Neuronal stem cell (in vitro differentiated cells): Measurements from ENCODE around the gene CMSS1.

Experiments
- DNase-seq: peaks from one replicate; pipeline ENCODE4 v3.0.0-alpha.2; 2013; ENCODE audit warnings: low spot score
- H2AFZ ChIP-seq: one replicate; pipeline ENCODE4 v1.6.1; 2013; ENCODE audit warnings: mild to moderate bottlenecking, low read length, inconsistent platforms
- H2AK5ac ChIP-seq: 2 replicates; pipeline ENCODE4 v1.6.1; 2013; ENCODE audit warnings: low read depth, mild to moderate bottlenecking, inconsistent platforms, low read length, moderate library complexity, mixed read lengths
- H2BK120ac ChIP-seq: 2 replicates; pipeline ENCODE4 v1.6.1; 2013; ENCODE audit warnings: low read depth, mild to moderate bottlenecking, inconsistent platforms, low read length, moderate library complexity, mixed read lengths
- H2BK12ac ChIP-seq: one replicate; pipeline ENCODE4 v1.6.1; 2013; ENCODE audit warnings: low read length, inconsistent platforms
- H2BK15ac ChIP-seq: 2 replicates; pipeline ENCODE4 v1.6.1; 2013; ENCODE audit warnings: mild to moderate bottlenecking, low read length, inconsistent platforms, mixed read lengths
- H2BK5ac ChIP-seq: one replicate; pipeline ENCODE4 v1.6.1; 2013; ENCODE audit warnings: inconsistent platforms, mild to moderate bottlenecking, low read length, moderate library complexity
- H3K14ac ChIP-seq: one replicate; pipeline ENCODE4 v1.6.1; 2013; ENCODE audit warnings: low read length, inconsistent platforms
- H3K18ac ChIP-seq: 2 replicates; pipeline ENCODE4 v1.6.1; 2013; ENCODE audit warnings: low read length, inconsistent platforms
- H3K23ac ChIP-seq: 2 replicates; pipeline ENCODE4 v1.6.1; 2013; ENCODE audit warnings: low read depth, mild to moderate bottlenecking, mixed read lengths, low read length, inconsistent platforms; ENCODE audit not compliant: poor library complexity
- H3K27ac ChIP-seq: replicated peaks from 3 replicates; pipeline ENCODE4 v1.5.1; 2013; ENCODE audit warnings: low read length, inconsistent platforms
- H3K27me3 ChIP-seq, 3 experiments: 2 replicates each; pipeline ENCODE4 v1.6.1; 2013; ENCODE audit warnings: low read length in 3 of 3, mild to moderate bottlenecking in 2 of 3, inconsistent platforms in 1 of 3, low read depth in 1 of 3, mixed read lengths in 1 of 3, moderate library complexity in 1 of 3; ENCODE audit not compliant: control insufficient read depth in 3 of 3, insufficient read depth in 3 of 3
- H3K36me3 ChIP-seq, 2 donors: replicated peaks in 1 of 2; 2 replicates each; pipeline ENCODE4 v1.6.1; 2013; ENCODE audit warnings: low read length in 2 of 2; ENCODE audit not compliant: control insufficient read depth in 2 of 2, insufficient read depth in 2 of 2
- H3K4ac ChIP-seq: 2 replicates; pipeline ENCODE4 v1.6.1; 2013; ENCODE audit warnings: inconsistent platforms, mild to moderate bottlenecking, low read length, moderate library complexity
- H3K4me1 ChIP-seq, 2 donors: 1 replicate in 1 of 2; 2 replicates in 1 of 2; pipeline ENCODE4 v1.6.1; 2013; ENCODE audit warnings: low read length in 2 of 2, low read depth in 1 of 2; ENCODE audit not compliant: control insufficient read depth in 2 of 2, insufficient read depth in 1 of 2
- H3K4me2 ChIP-seq: one replicate; pipeline ENCODE4 v1.6.1; 2013; ENCODE audit warnings: mild to moderate bottlenecking, low read length, inconsistent platforms; ENCODE audit not compliant: insufficient read depth, poor library complexity, severe bottlenecking
- H3K4me3 ChIP-seq, 2 donors: 2 replicates each; pipeline ENCODE4 v1.5.1; 2013; ENCODE audit warnings: low read length in 2 of 2, mild to moderate bottlenecking in 2 of 2, inconsistent platforms in 1 of 2, moderate library complexity in 1 of 2
- H3K79me1 ChIP-seq: one replicate; pipeline ENCODE4 v1.6.1; 2013; ENCODE audit warnings: low read depth, mild to moderate bottlenecking, inconsistent platforms, low read length, moderate library complexity
- H3K9ac ChIP-seq: one replicate; pipeline ENCODE4 v1.6.1; 2013; ENCODE audit warnings: mild to moderate bottlenecking, low read depth, low read length, inconsistent platforms; ENCODE audit not compliant: poor library complexity
- H3K9me3 ChIP-seq, 2 donors: replicated peaks in 1 of 2; 2 replicates each; pipeline versions ENCODE3 to v1.6.1; 2013; ENCODE audit warnings: low read length in 2 of 2, mild to moderate bottlenecking in 2 of 2, inconsistent platforms in 1 of 2, low read depth in 1 of 2, mixed read lengths in 1 of 2, moderate library complexity in 1 of 2; ENCODE audit not compliant: control insufficient read depth in 2 of 2, insufficient read depth in 1 of 2
- H4K8ac ChIP-seq: one replicate; pipeline ENCODE4 v1.6.1; 2013; ENCODE audit warnings: low read depth, mild to moderate bottlenecking, inconsistent platforms, low read length, moderate library complexity
- H4K91ac ChIP-seq: one replicate; pipeline ENCODE4 v1.6.1; 2013; ENCODE audit warnings: low read length, low read depth, mild to moderate bottlenecking, inconsistent platforms; ENCODE audit not compliant: poor library complexity
- WGBS, 2 donors: extraction: QIAGEN DNeasy Blood & Tissue Kit; methylation state at CpG; one replicate each; pipeline ENCODE4 v1.1.7; 2013; ENCODE audit warnings: missing lambda C conversion rate in 2 of 2, mixed read lengths in 1 of 2; ENCODE audit not compliant: insufficient read length in 2 of 2, insufficient replicate concordance in 1 of 2; ENCODE audit errors: extremely low coverage in 2 of 2; 5-methylcytosine and 5-hydroxymethylcytosine counted together

CMSS1 gene

DNA sequence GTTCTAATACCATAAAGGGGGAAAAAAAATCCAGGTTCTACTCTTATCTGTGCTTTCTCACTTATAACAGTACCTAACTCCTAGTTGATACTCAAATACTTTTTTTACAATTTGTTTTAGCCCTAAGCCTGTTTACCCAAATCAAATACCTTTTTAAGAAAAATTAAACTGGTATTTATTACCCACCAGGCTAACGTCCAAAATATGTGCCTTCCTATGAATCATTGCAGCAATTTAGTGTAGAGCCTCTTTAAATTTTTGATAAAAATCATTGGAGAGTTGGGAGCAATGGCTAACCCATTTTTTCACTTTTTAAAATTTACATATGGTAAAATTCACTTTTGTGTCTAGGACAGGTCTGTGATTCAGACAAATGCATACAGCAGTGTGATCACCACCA, 268.7 kb downstream of the CMSS1 start:
- H3K18ac ChIP-seq, result no peak overlapping the region
- H3K79me1 ChIP-seq, result no peaks in the 10 kb centered on the region
- H2BK12ac ChIP-seq, result no peak overlapping the region
- peaks cover 7 to 36% of the 10 kb centered on the region in 2 donors for H3K4me1 ChIP-seq
- no peak overlapping the region for H3K27ac ChIP-seq
- H3K9ac ChIP-seq, result no peak overlapping the region
- H3K23ac ChIP-seq, result no peak overlapping the region
- H3K14ac ChIP-seq, result no peak overlapping the region
- H2BK120ac ChIP-seq, result no peak overlapping the region
- no peak for DNase-seq
- no peak overlapping the region for H4K8ac ChIP-seq
- no peak overlapping the region for H2AFZ ChIP-seq
- H3K4me2 ChIP-seq, result no peak overlapping the region
- H4K91ac ChIP-seq, result no peak overlapping the region
- no peak overlapping the region for H3K4me3 ChIP-seq
- no peak overlapping the region for H3K4ac ChIP-seq
- no peak overlapping the region for H2BK5ac ChIP-seq
- no peaks in the 10 kb centered on the region for H3K36me3 ChIP-seq
- H3K9me3 ChIP-seq, result peaks cover 0 to 13% of the 10 kb centered on the region in 2 donors
- no CpG with 5 or more reads among the region's 1 CpG for WGBS, 2 donors
- H2AK5ac ChIP-seq, result no peak overlapping the region
- no peaks in the 10 kb centered on the region for H3K27me3 ChIP-seq
- no peak overlapping the region for H2BK15ac ChIP-seq

DNA sequence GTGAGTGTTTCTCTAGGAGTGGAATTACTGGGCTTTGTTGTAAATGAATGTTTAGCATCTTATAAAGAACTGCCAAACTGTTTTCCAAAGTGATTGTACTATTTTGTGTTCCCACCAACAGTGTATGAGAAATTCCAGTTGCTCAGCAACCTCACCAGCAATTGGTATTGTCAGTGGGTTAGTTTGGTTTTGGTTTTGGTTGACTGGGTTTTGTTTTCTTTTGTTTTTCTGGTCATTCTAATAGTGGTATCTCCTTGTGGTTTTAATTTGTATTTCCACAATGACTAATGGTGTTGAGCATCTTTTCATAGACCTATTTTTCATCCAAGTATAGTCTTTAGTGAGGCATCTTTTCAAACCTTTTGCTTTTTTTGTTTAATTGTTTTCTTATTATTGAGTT, 269.5 kb downstream of the CMSS1 start:
- peaks cover 0 to 13% of the 10 kb centered on the region in 2 donors for H3K9me3 ChIP-seq
- no peak overlapping the region for H2AK5ac ChIP-seq
- H3K4me1 ChIP-seq, result peaks cover 7 to 36% of the 10 kb centered on the region in 2 donors
- H3K27ac ChIP-seq, result no peak overlapping the region
- H3K4me2 ChIP-seq, result no peak overlapping the region
- H3K79me1 ChIP-seq, result no peaks in the 10 kb centered on the region
- H3K36me3 ChIP-seq, result no peaks in the 10 kb centered on the region
- no peak overlapping the region for H3K4ac ChIP-seq
- no peak overlapping the region for H2BK5ac ChIP-seq
- no peak overlapping the region for H3K9ac ChIP-seq
- H3K23ac ChIP-seq, result no peak overlapping the region
- no peak for DNase-seq
- no peak overlapping the region for H3K4me3 ChIP-seq
- no peak overlapping the region for H4K8ac ChIP-seq
- no peak overlapping the region for H2BK12ac ChIP-seq
- H3K27me3 ChIP-seq, result no peaks in the 10 kb centered on the region
- H3K14ac ChIP-seq, result no peak overlapping the region
- H3K18ac ChIP-seq, result no peak overlapping the region
- H2BK120ac ChIP-seq, result no peak overlapping the region
- peak overlapping the region; percentile 18 for H2AFZ ChIP-seq
- no peak overlapping the region for H4K91ac ChIP-seq
- H2BK15ac ChIP-seq, result no peak overlapping the region

DNA sequence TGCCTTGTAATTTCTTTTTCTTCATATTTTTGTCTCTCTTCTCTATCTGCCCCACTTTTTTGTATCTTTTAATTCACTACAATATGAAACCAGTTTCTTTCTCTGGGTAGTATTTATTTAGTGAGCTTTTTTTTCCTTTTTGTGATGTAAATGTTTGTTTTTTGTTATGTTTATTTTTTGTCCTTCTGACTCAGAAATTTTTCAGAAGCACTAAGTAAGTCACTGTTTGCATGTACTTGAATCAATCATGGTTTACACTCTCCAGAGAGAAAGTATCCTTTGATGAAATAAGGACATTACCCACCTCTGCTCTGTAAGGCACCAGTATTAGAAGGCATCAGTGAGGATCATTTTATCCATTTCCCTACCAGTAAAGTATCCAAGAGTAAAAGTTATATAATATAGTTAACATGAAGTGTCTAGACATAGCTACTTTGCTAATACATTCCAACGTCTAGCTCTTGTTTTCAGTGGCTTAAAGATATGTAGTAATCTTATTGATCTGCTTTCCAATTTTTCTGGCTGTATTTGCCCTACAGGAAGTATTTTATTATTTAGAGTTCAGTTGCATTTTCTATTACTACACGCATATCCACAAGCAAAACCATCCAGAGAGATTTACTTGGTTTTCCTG, 271.2 kb downstream of the CMSS1 start:
- no peak overlapping the region for H3K23ac ChIP-seq
- H3K9ac ChIP-seq, result no peak overlapping the region
- no peak overlapping the region for H3K27ac ChIP-seq
- no peak for DNase-seq
- no peak overlapping the region for H2AFZ ChIP-seq
- peaks cover 7 to 36% of the 10 kb centered on the region in 2 donors for H3K4me1 ChIP-seq
- H3K9me3 ChIP-seq, result no peaks in the 10 kb centered on the region
- H4K91ac ChIP-seq, result no peak overlapping the region
- H3K4me2 ChIP-seq, result no peak overlapping the region
- H2BK15ac ChIP-seq, result no peak overlapping the region
- no peak overlapping the region for H3K4ac ChIP-seq
- H2BK12ac ChIP-seq, result no peak overlapping the region
- no peaks in the 10 kb centered on the region for H3K79me1 ChIP-seq
- no peak overlapping the region for H4K8ac ChIP-seq
- H2AK5ac ChIP-seq, result no peak overlapping the region
- H2BK5ac ChIP-seq, result no peak overlapping the region
- no peaks in the 10 kb centered on the region for H3K36me3 ChIP-seq
- no peak overlapping the region for H2BK120ac ChIP-seq
- no peak overlapping the region for H3K14ac ChIP-seq
- no peaks in the 10 kb centered on the region for H3K27me3 ChIP-seq
- no CpG with 5 or more reads among the region's 2 CpGs for WGBS, 2 donors
- no peak overlapping the region for H3K4me3 ChIP-seq
- H3K18ac ChIP-seq, result no peak overlapping the region

DNA sequence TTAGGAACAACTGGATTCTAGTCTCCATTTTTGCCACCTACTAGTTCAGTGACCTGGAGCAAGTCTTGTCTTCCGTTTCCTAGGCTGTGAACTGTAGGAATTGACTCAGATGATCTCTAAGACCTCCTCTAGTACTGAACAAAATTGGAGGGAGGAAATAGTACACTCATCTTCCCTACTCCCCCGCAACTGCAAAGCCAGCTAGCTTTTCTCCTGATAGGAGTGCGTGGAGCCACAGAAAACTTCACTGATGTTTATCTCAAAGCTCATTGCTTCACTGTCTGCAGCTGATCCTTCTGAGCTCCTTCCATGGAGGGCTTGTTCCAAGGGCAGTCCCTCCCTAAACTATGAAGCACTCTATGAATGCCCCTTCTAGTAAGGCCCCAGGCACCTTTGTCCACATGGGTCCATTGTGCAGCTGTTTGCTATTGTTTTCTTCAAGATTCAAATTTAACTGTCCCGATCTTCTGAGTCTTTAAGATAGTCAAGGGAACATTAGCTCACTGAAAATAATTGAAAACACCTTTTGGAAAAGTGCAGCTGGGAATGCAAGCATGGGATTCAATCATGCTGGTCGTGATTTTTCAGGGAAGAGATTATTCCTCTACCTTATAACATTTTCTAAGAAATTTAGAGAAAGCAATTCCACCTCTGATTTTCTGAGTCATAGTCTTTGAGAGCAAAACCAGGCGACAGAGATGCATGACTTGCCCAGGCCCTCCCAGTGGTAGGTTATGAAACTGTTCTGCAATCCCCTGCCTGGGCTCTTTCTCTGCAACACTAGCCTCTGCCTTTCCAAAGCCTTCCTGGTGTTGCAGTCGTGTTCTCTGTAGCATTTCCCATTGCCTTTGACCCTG, 272.4 kb downstream of the CMSS1 start:
- DNase-seq, result no peak
- H3K4me2 ChIP-seq, result no peak overlapping the region
- peak overlapping the region; percentile 79 for H4K91ac ChIP-seq
- H3K27ac ChIP-seq, result peak overlapping the region; percentile 27
- H4K8ac ChIP-seq, result no peak overlapping the region
- no peak overlapping the region for H3K14ac ChIP-seq
- no peak overlapping the region for H3K9ac ChIP-seq
- no peak overlapping the region for H2BK12ac ChIP-seq
- H3K36me3 ChIP-seq, result no peaks in the 10 kb centered on the region
- H3K9me3 ChIP-seq, result no peaks in the 10 kb centered on the region
- H3K4me1 ChIP-seq, result peaks cover 7 to 35% of the 10 kb centered on the region in 2 donors
- no peak overlapping the region for H3K18ac ChIP-seq
- no peaks in the 10 kb centered on the region for H3K27me3 ChIP-seq
- no peak overlapping the region for H3K23ac ChIP-seq
- H2AFZ ChIP-seq, result no peak overlapping the region
- no peak overlapping the region for H3K4me3 ChIP-seq
- no peak overlapping the region for H2BK5ac ChIP-seq
- no peak overlapping the region for H2BK15ac ChIP-seq
- H3K79me1 ChIP-seq, result no peaks in the 10 kb centered on the region
- H2BK120ac ChIP-seq, result no peak overlapping the region
- H2AK5ac ChIP-seq, result no peak overlapping the region
- WGBS, 2 donors, result no CpG with 5 or more reads among the region's 7 CpGs
- H3K4ac ChIP-seq, result no peak overlapping the region
